Fibroblast of lung (primary cell): ENCODE results near the gene ADA. TPM values are rescaled to one million over a fixed set of nuclear protein-coding genes. Genes with fewer than 3 reads are reported as not detected.

Experiments used
- DNase-seq, 2 donors: peaks; one replicate each; pipeline versions ENCODE4 v3.0.0 to v3.0.0-alpha.2; 2010; ENCODE audit warnings: low read depth in 2 of 2
- H2AFZ ChIP-seq: 2 replicates; pipeline ENCODE4 v1.5.1; 2012; ENCODE audit warnings: low read length, control low read depth, inconsistent platforms
- H3K27ac ChIP-seq: 2 replicates; pipeline ENCODE4 v1.5.1; 2011; ENCODE audit warnings: low read length, control low read depth; ENCODE audit not compliant: insufficient read depth
- H3K27me3 ChIP-seq: 2 replicates; pipeline ENCODE4 v1.5.1; 2011; ENCODE audit warnings: mild to moderate bottlenecking, low read length; ENCODE audit not compliant: control insufficient read depth, insufficient read depth
- H3K36me3 ChIP-seq: 2 replicates; pipeline ENCODE4 v1.5.1; 2011; ENCODE audit warnings: low read length; ENCODE audit not compliant: control insufficient read depth, insufficient read depth
- H3K4me1 ChIP-seq: 2 replicates; pipeline ENCODE4 v1.5.1; 2011; ENCODE audit warnings: low read length; ENCODE audit not compliant: control insufficient read depth, insufficient read depth; ENCODE audit errors: extremely low read depth
- H3K4me2 ChIP-seq: 2 replicates; pipeline ENCODE4 v1.5.1; 2011; ENCODE audit warnings: low read length, control low read depth; ENCODE audit not compliant: insufficient read depth; ENCODE audit errors: extremely low read depth
- H3K4me3 ChIP-seq, 4 experiments: fragments of 200-600 bp in 1 of 4; sonication (generic) in 1 of 4; replicated peaks in 1 of 4; 2 replicates each; pipeline ENCODE4 v1.5.1; 2011 to 2016; ENCODE audit warnings: low read length in 4 of 4, low read depth in 3 of 4, mild to moderate bottlenecking in 3 of 4, control low read depth in 2 of 4, inconsistent platforms in 1 of 4, mixed read lengths in 1 of 4; ENCODE audit not compliant: insufficient read depth in 1 of 4; ENCODE audit errors: control extremely low read depth in 1 of 4
- H3K79me2 ChIP-seq: 2 replicates; pipeline ENCODE4 v1.5.1; 2012; ENCODE audit warnings: mild to moderate bottlenecking, low read length, inconsistent platforms; ENCODE audit not compliant: control insufficient read depth, insufficient read depth
- H3K9ac ChIP-seq: 2 replicates; pipeline ENCODE4 v1.5.1; 2011; ENCODE audit warnings: mild to moderate bottlenecking, low read length, control low read depth; ENCODE audit not compliant: insufficient read depth
- H3K9me3 ChIP-seq: 2 replicates; pipeline ENCODE4 v1.5.1; 2012; ENCODE audit warnings: low read depth, low read length; ENCODE audit not compliant: control insufficient read depth, insufficient read depth
- H4K20me1 ChIP-seq: 2 replicates; pipeline ENCODE4 v1.5.1; 2011; ENCODE audit warnings: low read length; ENCODE audit not compliant: control insufficient read depth, insufficient read depth; ENCODE audit errors: extremely low read depth
- CTCF ChIP-seq, 2 donors: IDR thresholded peaks in 1 of 2; conservative IDR thresholded peaks in 1 of 2; 1 replicate in 1 of 2; 2 replicates in 1 of 2; pipeline ENCODE4 v1.5.1; 2011 to 2012; ENCODE audit warnings: low read length in 2 of 2, control low read depth in 1 of 2, inconsistent platforms in 1 of 2, low read depth in 1 of 2, mild to moderate bottlenecking in 1 of 2
- EZH2 ChIP-seq: IDR thresholded peaks from 2 replicates; pipeline ENCODE4 v1.5.1; 2012; ENCODE audit warnings: low read length, control low read depth, mild to moderate bottlenecking; ENCODE audit errors: missing control alignments
- polyA plus RNA-seq, 2 donors: library from polyadenylated mRNA; depleted of rRNA in 1 of 2; stranded (reverse) in 1 of 2; unstranded in 1 of 2; fragments of >200 nt; gene quantifications; 2 replicates each; pipeline ENCODE4 v1.2.1, GENCODE V29; 2011 to 2012; ENCODE audit warnings: missing spikeins in 1 of 2
- total RNA-seq: library from RNA; depleted of rRNA; stranded (reverse); fragments of >200 nt; gene quantifications from 2 replicates; pipeline ENCODE4 v1.2.1, GENCODE V29; 2014

The ADA gene
- total and polyA plus RNA-seq, 2 donors (not counting 1 experiment from before 2014, with no cell fraction given): 5.4 to 21.9 TPM

- Histone ChIP-seq H3K27ac (no peak overlapping the region), H3K9me3 (no peaks in the 10 kb centered on the region), H3K4me1 (peaks cover 6% of the 10 kb centered on the region), H3K79me2 (no peaks in the 10 kb centered on the region), H3K36me3 (no peaks in the 10 kb centered on the region), H3K9ac (no peak overlapping the region), H2AFZ (no peak overlapping the region), H4K20me1 (no peaks in the 10 kb centered on the region), H3K4me3 (no peak overlapping the region), H3K27me3 (no peaks in the 10 kb centered on the region), H3K4me2 (no peak overlapping the region)
- DNase-seq: no peak
- TF ChIP-seq EZH2 (no peak), CTCF (conservative IDR thresholded peaks at IDR 0.05 in 1 of 2, IDR thresholded peaks at IDR 0.05 in 1 of 2; ENCODE audit: low read depth in 1 of 2, low read length in 2 of 2) (peak in 1 of 2 donors; percentile 16)
Measured at GRCh38 chr20:44688053-44688625, 36.6 kb upstream of the ADA start.

GRCh38 chr20:44686934-44687333, 35.4 kb upstream of the ADA start:
- H3K4me1 ChIP-seq: peaks cover 2% of the 10 kb centered on the region
- TF ChIP-seq CTCF (conservative IDR thresholded peaks at IDR 0.05 in 1 of 2, IDR thresholded peaks at IDR 0.05 in 1 of 2; ENCODE audit: low read depth in 1 of 2, low read length in 2 of 2) (no peak), EZH2 (no peak)
- no peaks in the 10 kb centered on the region for H4K20me1 ChIP-seq
- no peak overlapping the region for H2AFZ ChIP-seq
- H3K27me3 ChIP-seq: no peaks in the 10 kb centered on the region
- no peaks in the 10 kb centered on the region for H3K79me2 ChIP-seq
- no peak for DNase-seq
- H3K27ac ChIP-seq: no peak overlapping the region
- no peak overlapping the region for H3K4me3 ChIP-seq
- H3K4me2 ChIP-seq: no peak overlapping the region
- no peak overlapping the region for H3K9ac ChIP-seq
- H3K9me3 ChIP-seq: no peaks in the 10 kb centered on the region
- H3K36me3 ChIP-seq: no peaks in the 10 kb centered on the region

- H3K9ac ChIP-seq: no peak overlapping the region
- no peaks in the 10 kb centered on the region for H3K79me2 ChIP-seq
- H3K9me3 ChIP-seq: no peaks in the 10 kb centered on the region
- no peak overlapping the region for H3K4me3 ChIP-seq
- H3K36me3 ChIP-seq: no peaks in the 10 kb centered on the region
- TF ChIP-seq EZH2 (no peak), CTCF (conservative IDR thresholded peaks at IDR 0.05 in 1 of 2, IDR thresholded peaks at IDR 0.05 in 1 of 2; ENCODE audit: low read depth in 1 of 2, low read length in 2 of 2) (no peak)
- H2AFZ ChIP-seq: no peak overlapping the region
- DNase-seq: no peak
- no peak overlapping the region for H3K27ac ChIP-seq
- no peaks in the 10 kb centered on the region for H3K27me3 ChIP-seq
- H3K4me1 ChIP-seq: no peaks in the 10 kb centered on the region
- H3K4me2 ChIP-seq: no peak overlapping the region
- no peaks in the 10 kb centered on the region for H4K20me1 ChIP-seq
Measured at GRCh38 chr20:44684047-44684967, 32.8 kb upstream of the ADA start.
